ENCODE results near the gene TMX3.

DNA sequence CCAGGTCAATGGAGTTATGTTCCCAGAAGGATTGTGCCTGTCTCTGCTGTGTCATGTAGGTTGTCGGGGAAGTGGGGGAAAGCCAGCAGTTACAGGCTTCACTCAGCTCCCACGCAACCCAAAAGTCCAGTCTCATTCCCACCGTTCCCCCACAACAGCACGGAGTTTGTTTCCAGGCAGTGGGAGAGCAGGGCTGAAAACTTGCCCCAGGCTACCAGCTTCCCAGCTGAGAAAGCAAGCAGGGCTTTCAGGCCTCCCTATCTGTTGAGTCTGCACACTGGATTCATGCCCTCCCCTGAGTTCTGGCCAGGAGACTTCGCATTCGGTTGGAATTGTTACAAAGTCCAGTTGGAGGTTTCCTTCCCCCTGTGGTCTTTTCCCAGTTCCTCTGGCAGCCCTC, 76.3 kb downstream of the TMX3 start:
- TF ChIP-seq CTCF (conservative IDR thresholded peaks at IDR 0.05) (no peak), EZH2 (IDR thresholded peaks at IDR 0.05; ENCODE audit: low read depth) (no peak)
